Chondrocyte (in vitro differentiated cells): ENCODE data around the gene SERP2. TPM values are rescaled to one million over a fixed set of nuclear protein-coding genes. Genes with fewer than 3 reads are reported as not detected.

Experiments used
- DNase-seq: peaks from one replicate; pipeline ENCODE4 v3.0.0; 2021; ENCODE audit warnings: mixed read lengths, low spot score
- H3K27ac Mint-ChIP-seq: one replicate; pipeline ENCODE4 v1.8.0; 2021; ENCODE audit warnings: mild to moderate bottlenecking, moderate library complexity, mixed read lengths; ENCODE audit not compliant: unreplicated experiment
- H3K27me3 Mint-ChIP-seq: 2 replicates; pipeline ENCODE4 v1.8.0; 2021; ENCODE audit warnings: low read depth, mixed read lengths
- H3K36me3 Mint-ChIP-seq: 2 replicates; pipeline ENCODE4 v1.8.0; 2021; ENCODE audit warnings: low read depth, mixed read lengths
- H3K4me1 Mint-ChIP-seq: 2 replicates; pipeline ENCODE4 v1.8.0; 2021; ENCODE audit warnings: low read depth, mild to moderate bottlenecking, mixed read lengths
- H3K4me3 Mint-ChIP-seq: one replicate; pipeline ENCODE4 v1.8.0; 2021; ENCODE audit warnings: mild to moderate bottlenecking, moderate library complexity, mixed read lengths; ENCODE audit not compliant: unreplicated experiment
- H3K9me3 Mint-ChIP-seq: 2 replicates; pipeline ENCODE4 v1.8.0; 2021; ENCODE audit warnings: low read depth, mixed read lengths
- total RNA-seq: library from RNA; stranded (reverse); gene quantifications from 3 replicates; pipeline ENCODE4 v1.2.1, GENCODE V29; 2021
- TF ChIP-seq, protein P1 (sequence below): fragments of 200-600 bp; sonication (generic); IDR thresholded peaks from 2 replicates; pipeline ENCODE4 v1.5.0; 2021; ENCODE audit warnings: antibody characterized with exemption, mild to moderate bottlenecking, moderate library complexity

The SERP2 gene
- total RNA-seq, 1 donor from 2014 or later: 6.7 TPM

DNA sequence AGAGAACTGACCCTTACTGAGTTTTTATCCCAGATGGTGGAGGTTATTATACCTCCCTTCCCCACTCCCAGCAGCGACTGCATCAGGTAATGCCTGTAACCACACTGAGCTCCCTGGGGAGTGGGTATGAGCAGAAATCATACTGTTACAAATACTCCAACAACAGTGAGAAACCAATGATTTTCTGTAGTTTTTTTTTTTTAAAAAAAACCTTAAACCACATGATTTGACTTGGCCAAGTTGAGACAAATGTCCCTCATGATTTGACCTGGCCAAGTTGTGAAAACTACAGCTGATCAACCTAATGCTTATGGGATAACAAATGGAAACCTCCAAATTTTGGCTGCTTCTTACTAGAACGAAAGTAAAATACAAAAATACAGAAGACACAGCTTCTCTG is 33.1 kb upstream of the SERP2 start:
- no peak for DNase-seq
- Mint-ChIP-seq H3K4me3 (no peak overlapping the region), H3K27me3 (no peaks in the 10 kb centered on the region), H3K36me3 (no peaks in the 10 kb centered on the region), H3K4me1 (no peaks in the 10 kb centered on the region), H3K9me3 (peaks cover 16% of the 10 kb centered on the region), H3K27ac (no peak overlapping the region)
- TF ChIP-seq, protein P1, sequence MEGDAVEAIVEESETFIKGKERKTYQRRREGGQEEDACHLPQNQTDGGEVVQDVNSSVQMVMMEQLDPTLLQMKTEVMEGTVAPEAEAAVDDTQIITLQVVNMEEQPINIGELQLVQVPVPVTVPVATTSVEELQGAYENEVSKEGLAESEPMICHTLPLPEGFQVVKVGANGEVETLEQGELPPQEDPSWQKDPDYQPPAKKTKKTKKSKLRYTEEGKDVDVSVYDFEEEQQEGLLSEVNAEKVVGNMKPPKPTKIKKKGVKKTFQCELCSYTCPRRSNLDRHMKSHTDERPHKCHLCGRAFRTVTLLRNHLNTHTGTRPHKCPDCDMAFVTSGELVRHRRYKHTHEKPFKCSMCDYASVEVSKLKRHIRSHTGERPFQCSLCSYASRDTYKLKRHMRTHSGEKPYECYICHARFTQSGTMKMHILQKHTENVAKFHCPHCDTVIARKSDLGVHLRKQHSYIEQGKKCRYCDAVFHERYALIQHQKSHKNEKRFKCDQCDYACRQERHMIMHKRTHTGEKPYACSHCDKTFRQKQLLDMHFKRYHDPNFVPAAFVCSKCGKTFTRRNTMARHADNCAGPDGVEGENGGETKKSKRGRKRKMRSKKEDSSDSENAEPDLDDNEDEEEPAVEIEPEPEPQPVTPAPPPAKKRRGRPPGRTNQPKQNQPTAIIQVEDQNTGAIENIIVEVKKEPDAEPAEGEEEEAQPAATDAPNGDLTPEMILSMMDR: no peak

GRCh38 chr13:44342741-44343140 is 30.9 kb upstream of the SERP2 start:
- no peak for DNase-seq
- H3K4me1 Mint-ChIP-seq: no peaks in the 10 kb centered on the region
- peaks cover 16% of the 10 kb centered on the region for H3K9me3 Mint-ChIP-seq
- H3K4me3 Mint-ChIP-seq: no peak overlapping the region
- no peaks in the 10 kb centered on the region for H3K36me3 Mint-ChIP-seq
- H3K27ac Mint-ChIP-seq: no peak overlapping the region
- TF ChIP-seq, protein P1: no peak
- H3K27me3 Mint-ChIP-seq: no peaks in the 10 kb centered on the region

DNA sequence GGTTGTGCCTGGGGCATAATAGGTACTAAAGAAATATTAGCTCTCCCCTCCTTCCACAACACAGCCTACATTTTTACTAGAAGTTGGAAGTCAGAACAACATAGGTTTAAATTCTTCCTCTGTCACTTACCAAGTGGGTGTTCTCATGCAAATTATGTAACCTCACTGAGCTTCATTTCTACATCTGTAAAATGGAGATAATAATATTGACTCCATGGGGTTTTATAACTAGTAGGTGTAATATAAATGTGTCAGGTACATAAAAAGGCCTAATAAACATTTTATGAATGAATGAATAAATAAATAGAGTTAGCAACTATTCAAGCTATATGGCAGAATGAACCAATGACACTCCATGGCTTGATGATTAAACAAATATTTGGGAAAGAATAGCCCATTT is 27.1 kb upstream of the SERP2 start:
- no peak overlapping the region for H3K4me3 Mint-ChIP-seq
- no peak for DNase-seq
- H3K9me3 Mint-ChIP-seq: peaks cover under 1% of the 10 kb centered on the region
- no peaks in the 10 kb centered on the region for H3K27me3 Mint-ChIP-seq
- no peak overlapping the region for H3K27ac Mint-ChIP-seq
- TF ChIP-seq, protein P1: no peak
- no peaks in the 10 kb centered on the region for H3K4me1 Mint-ChIP-seq
- H3K36me3 Mint-ChIP-seq: no peaks in the 10 kb centered on the region

DNA sequence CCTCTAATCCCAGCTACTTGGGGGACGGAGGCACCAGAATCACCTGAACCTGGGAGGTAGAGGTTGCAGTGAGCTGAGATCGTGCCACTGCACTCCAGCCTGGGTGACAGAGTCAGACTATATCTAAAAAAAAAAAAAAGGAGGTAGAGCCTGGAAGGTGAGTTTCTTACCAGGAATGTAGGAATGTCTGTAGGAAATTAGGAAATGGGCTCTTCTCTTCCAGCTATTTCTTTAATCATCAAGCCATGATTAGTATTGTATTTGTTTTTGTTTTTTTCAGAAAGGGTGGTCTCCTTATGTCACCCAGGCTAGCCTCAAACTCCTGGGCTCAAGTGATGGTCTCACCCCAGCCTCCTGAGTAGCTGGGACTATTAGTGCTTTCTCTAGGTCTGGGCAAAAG is 26.3 kb upstream of the SERP2 start:
- H3K4me1 Mint-ChIP-seq: no peaks in the 10 kb centered on the region
- DNase-seq: no peak
- no peaks in the 10 kb centered on the region for H3K27me3 Mint-ChIP-seq
- no peak overlapping the region for H3K4me3 Mint-ChIP-seq
- TF ChIP-seq, protein P1: no peak
- H3K9me3 Mint-ChIP-seq: no peaks in the 10 kb centered on the region
- H3K27ac Mint-ChIP-seq: no peak overlapping the region
- no peaks in the 10 kb centered on the region for H3K36me3 Mint-ChIP-seq

- Mint-ChIP-seq H3K36me3 (no peaks in the 10 kb centered on the region), H3K4me1 (no peaks in the 10 kb centered on the region), H3K9me3 (no peaks in the 10 kb centered on the region), H3K4me3 (no peak overlapping the region), H3K27me3 (no peaks in the 10 kb centered on the region), H3K27ac (no peak overlapping the region)
- no peak for DNase-seq
- TF ChIP-seq, protein P1: no peak
Measured at GRCh38 chr13:44347949-44348348, 25.7 kb upstream of the SERP2 start.
